SH-SY5Y (cell line): ENCODE measurements around the gene PDLIM1.

Experiments
- GATA2 ChIP-seq: IDR thresholded peaks from 2 replicates; pipeline ENCODE4 v1.6.1; 2011; ENCODE audit warnings: mild to moderate bottlenecking, low read depth, low read length
- GATA3 ChIP-seq: IDR thresholded peaks from 2 replicates; pipeline ENCODE4 v1.6.1; 2011; ENCODE audit warnings: low read depth, mild to moderate bottlenecking, low read length, moderate library complexity

Gene PDLIM1

DNA sequence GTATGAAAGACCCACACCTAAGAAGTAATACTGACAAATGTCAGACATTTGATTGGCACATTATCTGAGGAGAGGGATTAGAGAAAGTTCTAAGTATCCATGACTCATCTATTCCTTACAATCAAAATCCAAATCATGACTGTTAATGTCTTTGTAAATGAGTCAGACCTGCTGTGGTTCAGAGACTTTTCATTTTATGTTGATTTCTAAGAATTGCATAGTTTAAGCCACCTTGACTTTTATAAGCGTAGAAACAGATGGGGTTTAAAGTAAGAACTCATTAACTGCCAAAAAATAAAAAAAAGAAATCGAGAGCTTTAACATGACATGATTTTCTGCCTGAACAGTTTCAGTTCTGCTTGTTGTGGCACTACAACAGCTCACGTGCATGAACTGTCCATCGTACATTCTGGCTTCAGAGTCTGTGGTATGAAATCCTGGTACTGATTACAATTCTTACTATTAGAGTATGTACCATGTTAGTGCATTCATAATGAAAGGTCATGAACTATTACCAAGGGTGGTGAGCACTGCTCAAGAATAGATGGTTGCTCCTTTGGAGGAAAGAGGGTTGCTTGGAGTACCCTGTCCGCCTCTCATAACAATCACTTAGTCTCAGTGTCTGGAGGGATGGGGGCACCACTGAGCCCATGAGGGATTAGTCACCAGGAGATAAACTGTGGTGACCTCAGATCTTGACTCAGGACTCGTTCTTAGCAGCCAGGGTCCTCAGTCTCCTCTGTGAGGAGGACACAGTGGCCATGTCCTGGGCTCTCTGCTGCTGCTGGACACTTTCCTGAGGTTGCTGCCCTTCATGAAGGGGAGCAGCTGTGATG, 54.5 kb downstream of the PDLIM1 start:
- no peak for TF ChIP-seq GATA2
- TF ChIP-seq GATA3, result no peak

- no peak for TF ChIP-seq GATA3
- TF ChIP-seq GATA2, result no peak
These were observed 55.1 kb downstream of the PDLIM1 start for GRCh38 chr10:95235676-95236067.

- TF ChIP-seq GATA2 (no peak), GATA3 (no peak)
These were observed 55.9 kb downstream of the PDLIM1 start for GRCh38 chr10:95234951-95235350.

DNA sequence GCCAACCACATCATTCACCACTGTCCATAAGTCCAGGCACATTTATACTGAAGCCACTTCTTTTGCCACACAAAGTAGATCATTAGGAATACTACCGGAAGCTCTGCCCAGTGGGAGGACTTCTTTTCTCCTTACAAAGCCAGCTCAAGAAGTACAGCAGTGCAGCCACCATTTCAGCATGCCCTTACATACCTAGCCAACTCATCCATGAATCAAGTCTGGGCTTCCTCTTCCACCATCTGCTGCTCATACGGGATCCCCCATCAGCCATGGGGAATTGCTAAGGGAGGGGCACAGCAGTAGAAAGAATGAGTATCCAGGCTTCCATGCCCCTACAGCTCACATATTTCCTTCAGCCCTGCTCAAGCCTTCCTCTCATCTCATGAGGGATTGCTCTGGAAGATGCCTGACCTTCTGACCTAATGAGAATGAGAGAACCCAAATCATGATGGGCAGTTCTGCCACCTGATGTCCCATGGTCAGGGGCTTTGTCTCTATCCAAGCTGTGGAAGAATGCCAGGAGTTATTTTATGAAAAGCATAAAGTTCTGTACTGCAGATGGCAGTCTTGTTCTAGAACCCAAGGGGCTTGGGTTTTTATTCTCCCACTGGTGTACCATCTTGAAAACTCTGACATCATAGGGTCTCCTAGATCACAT, 57.3 kb downstream of the PDLIM1 start:
- no peak for TF ChIP-seq GATA2
- no peak for TF ChIP-seq GATA3

- TF ChIP-seq GATA3 (no peak), GATA2 (no peak)
These were observed 60.8 kb downstream of the PDLIM1 start for GRCh38 chr10:95229724-95230627.

DNA sequence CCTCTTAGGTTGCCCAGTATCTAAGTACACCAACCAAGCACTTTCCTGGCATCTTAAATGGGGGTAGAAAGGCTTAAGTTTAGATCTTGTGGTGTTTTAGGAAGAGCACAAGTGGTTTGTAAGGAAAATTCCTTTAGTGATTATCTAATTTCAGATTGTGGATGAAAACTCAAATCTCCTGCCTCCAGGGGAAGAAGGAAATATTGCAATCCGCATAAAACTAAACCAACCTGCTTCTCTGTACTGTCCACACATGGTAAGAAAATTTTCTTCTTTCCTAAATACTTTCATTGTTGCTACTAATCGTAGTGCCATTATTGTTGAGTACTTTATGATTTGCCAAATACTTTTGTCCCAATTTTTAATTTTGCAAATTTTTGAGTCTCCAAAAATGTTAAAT, 65.7 kb downstream of the PDLIM1 start:
- TF ChIP-seq GATA2 (no peak), GATA3 (no peak)

- TF ChIP-seq GATA3, result no peak
- no peak for TF ChIP-seq GATA2
These were observed 69.7 kb downstream of the PDLIM1 start for GRCh38 chr10:95221124-95221523.

DNA sequence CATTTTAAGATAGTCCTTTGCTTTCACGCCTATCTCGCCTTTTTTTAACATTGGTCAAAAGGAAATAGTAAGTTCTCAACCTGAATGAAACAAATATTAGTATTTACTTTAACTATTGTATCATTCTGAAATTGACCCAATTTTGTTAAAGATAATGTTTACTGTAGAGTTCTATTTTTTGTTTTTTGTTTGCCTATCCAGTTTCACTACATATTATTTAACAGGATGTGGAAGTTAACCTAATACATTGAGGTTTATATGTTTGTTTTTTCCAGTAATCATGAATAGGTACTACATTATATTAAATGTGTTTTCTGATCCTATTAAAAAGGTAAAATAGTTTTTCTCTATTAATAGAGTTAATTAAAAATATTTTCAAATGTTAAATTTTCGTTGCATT, 70.3 kb downstream of the PDLIM1 start:
- TF ChIP-seq GATA3, result no peak
- TF ChIP-seq GATA2, result no peak

GRCh38 chr10:95217476-95217875, 73.3 kb downstream of the PDLIM1 start:
- no peak for TF ChIP-seq GATA2
- no peak for TF ChIP-seq GATA3

DNA sequence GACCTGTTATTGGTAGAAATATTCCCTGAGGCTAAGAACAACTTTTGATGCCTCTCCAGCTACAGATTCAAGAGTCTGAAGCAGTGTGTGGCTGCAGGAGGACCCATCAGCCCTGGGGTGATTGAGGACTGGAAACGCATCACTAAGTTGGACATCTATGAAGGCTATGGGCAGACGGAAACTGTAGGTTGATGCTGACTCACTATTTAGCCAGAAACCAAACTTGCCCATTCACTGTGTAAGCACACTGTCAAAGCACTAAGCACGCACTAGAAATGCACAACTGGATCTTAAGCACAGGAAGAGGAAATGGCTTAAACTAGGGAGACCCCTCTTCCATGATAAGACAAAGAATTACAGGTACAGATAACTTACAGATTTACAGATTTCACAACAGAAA, 76.0 kb downstream of the PDLIM1 start:
- TF ChIP-seq GATA2 (no peak), GATA3 (no peak)

DNA sequence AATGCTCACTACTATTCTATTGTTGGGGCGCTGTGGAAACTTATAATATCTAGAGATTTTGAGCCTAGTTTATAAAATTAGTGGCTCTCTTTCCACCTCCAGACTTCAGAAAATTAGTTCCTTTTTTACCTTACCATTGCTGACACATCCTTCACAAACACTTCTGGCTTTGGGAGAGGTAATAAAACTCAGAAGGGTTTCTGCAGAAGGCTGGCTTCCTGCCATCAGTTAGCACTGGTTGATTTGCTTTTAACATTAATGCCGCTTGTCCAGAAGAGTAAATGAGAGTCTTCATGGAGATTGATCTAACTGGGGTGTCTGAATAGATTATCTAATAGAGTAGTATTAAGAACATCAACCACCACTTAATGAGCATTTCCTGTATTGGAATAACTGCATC, 76.4 kb downstream of the PDLIM1 start:
- no peak for TF ChIP-seq GATA3
- no peak for TF ChIP-seq GATA2

DNA sequence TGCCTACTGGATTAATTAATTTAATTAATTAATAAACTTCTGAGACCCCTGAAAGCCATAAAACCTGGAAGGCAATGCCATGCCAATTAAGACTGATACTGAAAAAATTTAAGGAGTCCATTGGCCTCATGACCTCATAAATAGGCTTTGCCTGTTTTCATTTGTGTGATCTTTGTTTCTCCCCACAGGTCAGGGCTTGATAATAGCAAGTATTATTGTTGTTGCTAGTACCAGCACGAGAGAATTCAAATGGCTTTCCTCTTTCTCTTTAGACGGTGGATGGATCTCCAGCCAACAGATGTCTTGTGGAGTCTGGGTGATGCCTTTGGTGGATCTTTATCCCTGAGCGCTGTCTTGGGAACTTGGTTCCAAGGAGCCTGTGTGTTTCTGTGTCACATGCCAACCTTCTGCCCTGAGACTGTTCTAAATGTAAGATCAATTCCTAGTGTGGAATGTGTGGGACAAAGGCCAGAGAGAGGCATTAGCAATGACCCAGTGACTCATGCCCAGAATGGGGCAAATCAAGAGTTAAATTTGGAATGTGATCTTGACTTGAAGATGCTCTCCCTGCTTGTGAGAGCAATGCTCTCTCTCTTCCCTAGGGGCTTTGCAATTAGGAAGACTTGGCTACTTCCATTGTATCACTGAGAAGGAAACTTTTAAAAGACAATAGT, 79.1 kb downstream of the PDLIM1 start:
- TF ChIP-seq GATA2 (no peak), GATA3 (no peak)

DNA sequence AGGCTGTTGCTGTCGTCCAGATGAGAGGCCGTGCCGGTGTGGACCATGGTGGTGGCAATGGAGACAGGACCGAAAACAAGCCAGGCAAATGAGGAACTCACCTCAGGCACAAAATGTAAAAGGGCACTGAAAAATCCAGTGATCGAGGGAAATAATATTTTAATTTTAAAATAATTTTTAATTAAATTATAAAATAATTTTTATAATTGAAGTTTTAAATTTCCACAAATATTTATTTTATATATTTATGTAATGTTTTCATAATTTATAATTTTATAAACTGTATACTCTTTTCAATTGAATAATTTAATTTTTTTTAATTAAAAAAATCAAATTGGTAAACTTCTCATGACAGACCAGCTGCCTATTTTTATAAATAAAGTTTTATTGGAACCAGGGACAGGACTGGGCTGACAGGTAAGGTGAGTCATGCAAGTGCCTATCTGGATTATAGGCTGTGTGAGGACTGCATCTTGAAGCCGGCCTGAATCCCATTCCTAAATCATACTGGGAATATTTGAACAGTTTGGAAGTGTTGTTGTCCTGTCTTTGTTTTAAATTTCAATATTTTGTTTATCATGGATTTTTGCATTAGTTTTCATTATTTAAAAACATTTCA, 81.2 kb downstream of the PDLIM1 start:
- TF ChIP-seq GATA3 (no peak), GATA2 (no peak)
